RWPE2 (cell line): ENCODE data around the gene ACYP2.

Experiments used
- ATAC-seq: fragments of 200-7000 bp; cut with Tn5 transposase; 3 replicates; pipeline ENCODE4 v1.9.1; 2021; ENCODE audit warnings: low read depth
- DNase-seq: peaks from one replicate; pipeline ENCODE4 v3.0.0-alpha.2; 2020; ENCODE audit warnings: low spot score
- H3K27ac ChIP-seq: fragments of 450-650 bp; 2 replicates; pipeline ENCODE4 v1.5.1; 2017; ENCODE audit warnings: mild to moderate bottlenecking; ENCODE audit not compliant: poor library complexity, severe bottlenecking
- H3K27me3 ChIP-seq: fragments of 250-450 bp; sonication (Bioruptor Pico); 2 replicates; pipeline ENCODE4 v1.5.1; 2021; ENCODE audit warnings: mild to moderate bottlenecking, moderate library complexity; ENCODE audit not compliant: insufficient read depth, poor library complexity, severe bottlenecking
- H3K36me3 ChIP-seq: fragments of 250-450 bp; sonication (Bioruptor Pico); 2 replicates; pipeline ENCODE4 v1.5.1; 2020; ENCODE audit warnings: low read depth, mild to moderate bottlenecking, moderate library complexity
- H3K4me1 ChIP-seq: fragments of 250-450 bp; sonication (Bioruptor Pico); 2 replicates; pipeline ENCODE4 v1.5.1; 2021; ENCODE audit warnings: mild to moderate bottlenecking, moderate library complexity; ENCODE audit not compliant: insufficient read depth, poor library complexity, severe bottlenecking
- H3K4me3 ChIP-seq: fragments of 250-450 bp; sonication (Bioruptor Pico); 2 replicates; pipeline ENCODE4 v1.5.1; 2021; ENCODE audit warnings: mild to moderate bottlenecking, moderate library complexity; ENCODE audit not compliant: severe bottlenecking
- H3K9me3 ChIP-seq: fragments of 250-450 bp; sonication (Bioruptor Pico); 2 replicates; pipeline ENCODE4 v1.5.1; 2021; ENCODE audit warnings: mild to moderate bottlenecking, moderate library complexity; ENCODE audit not compliant: severe bottlenecking
- CTCF ChIP-seq: fragments of 450-650 bp; IDR thresholded peaks from one replicate; pipeline ENCODE4 v1.5.1; 2017; ENCODE audit warnings: mild to moderate bottlenecking, moderate library complexity; ENCODE audit not compliant: poor library complexity, severe bottlenecking

The ACYP2 gene

GRCh38 chr2:54350426-54350825 lies 235.0 kb downstream of the ACYP2 start:
- Histone ChIP-seq H3K27ac (no peak overlapping the region), H3K27me3 (no peaks in the 10 kb centered on the region), H3K4me3 (no peak overlapping the region), H3K36me3 (no peaks in the 10 kb centered on the region), H3K9me3 (no peaks in the 10 kb centered on the region), H3K4me1 (no peaks in the 10 kb centered on the region)
- TF ChIP-seq CTCF: no peak
- DNase-seq (no peak), ATAC-seq (no peak)

- no peaks in the 10 kb centered on the region for H3K36me3 ChIP-seq
- no peaks in the 10 kb centered on the region for H3K27me3 ChIP-seq
- DNase-seq (no peak), ATAC-seq (no peak)
- H3K9me3 ChIP-seq: no peaks in the 10 kb centered on the region
- no peak for TF ChIP-seq CTCF
- H3K27ac ChIP-seq: no peak overlapping the region
- H3K4me1 ChIP-seq: no peaks in the 10 kb centered on the region
- no peak overlapping the region for H3K4me3 ChIP-seq
These were observed 237.8 kb downstream of the ACYP2 start for GRCh38 chr2:54353216-54353615.
